ENCODE measurements around the gene OPA1. TPM values are rescaled to one million over a fixed set of nuclear protein-coding genes. Genes with fewer than 3 reads are reported as not detected.

OPA1 gene
- total RNA-seq, 1 experiment from 2014 or later = 93.8 TPM

DNA sequence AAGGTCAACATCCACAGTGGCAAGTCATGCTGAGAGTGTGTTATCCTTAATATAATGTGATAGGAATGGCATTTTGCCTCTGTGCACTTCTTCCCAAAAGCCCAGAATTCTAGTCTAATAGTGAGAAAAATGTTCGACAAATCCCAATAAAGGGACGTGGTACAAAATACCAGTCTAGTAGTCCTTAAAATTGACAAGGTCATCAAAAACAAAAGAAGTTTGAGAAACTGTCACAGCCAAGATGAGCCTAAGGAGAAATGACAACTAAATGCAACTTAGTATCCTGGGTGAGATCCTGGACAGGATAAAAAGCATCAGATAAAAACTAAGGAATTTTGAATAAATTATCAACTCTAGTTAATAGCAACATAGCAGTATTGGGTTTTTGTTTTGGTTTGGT is 23.9 kb upstream of the OPA1 start:
- H3K27ac ChIP-seq (ENCODE audit: low read length) = no peak overlapping the region
- no peaks in the 10 kb centered on the region for H3K79me2 ChIP-seq (ENCODE audit: low read length)
- no peak overlapping the region for H2AFZ ChIP-seq (ENCODE audit: low read length)
- H3K4me3 ChIP-seq (ENCODE audit: low read length) = no peak overlapping the region
- ChIA-PET CTCF (interaction anchor here (0.6 kb wide), 1 partner anchor 760 kb away, joined by 4 read pairs; no protein-coding TSS in a partner anchor), POLR2A (ENCODE audit: unreplicated experiment) (no interaction called here)
- no peaks in the 10 kb centered on the region for H3K9me3 ChIP-seq (ENCODE audit: low read length)
- H3K4me2 ChIP-seq (ENCODE audit: low read length) = no peak overlapping the region
- TF ChIP-seq, protein P1, sequence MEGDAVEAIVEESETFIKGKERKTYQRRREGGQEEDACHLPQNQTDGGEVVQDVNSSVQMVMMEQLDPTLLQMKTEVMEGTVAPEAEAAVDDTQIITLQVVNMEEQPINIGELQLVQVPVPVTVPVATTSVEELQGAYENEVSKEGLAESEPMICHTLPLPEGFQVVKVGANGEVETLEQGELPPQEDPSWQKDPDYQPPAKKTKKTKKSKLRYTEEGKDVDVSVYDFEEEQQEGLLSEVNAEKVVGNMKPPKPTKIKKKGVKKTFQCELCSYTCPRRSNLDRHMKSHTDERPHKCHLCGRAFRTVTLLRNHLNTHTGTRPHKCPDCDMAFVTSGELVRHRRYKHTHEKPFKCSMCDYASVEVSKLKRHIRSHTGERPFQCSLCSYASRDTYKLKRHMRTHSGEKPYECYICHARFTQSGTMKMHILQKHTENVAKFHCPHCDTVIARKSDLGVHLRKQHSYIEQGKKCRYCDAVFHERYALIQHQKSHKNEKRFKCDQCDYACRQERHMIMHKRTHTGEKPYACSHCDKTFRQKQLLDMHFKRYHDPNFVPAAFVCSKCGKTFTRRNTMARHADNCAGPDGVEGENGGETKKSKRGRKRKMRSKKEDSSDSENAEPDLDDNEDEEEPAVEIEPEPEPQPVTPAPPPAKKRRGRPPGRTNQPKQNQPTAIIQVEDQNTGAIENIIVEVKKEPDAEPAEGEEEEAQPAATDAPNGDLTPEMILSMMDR (conservative IDR thresholded peaks at IDR 0.05; ENCODE audit: low read depth, low read length) = no peak
- TF ChIP-seq EZH2phosphoT487 (IDR thresholded peaks at IDR 0.05; ENCODE audit: borderline replicate concordance, low read length) (no peak), EZH2 (IDR thresholded peaks at IDR 0.05; ENCODE audit: low read length, unreplicated experiment) (no peak)
- BruUV-seq (replicated peaks) = no TSS peak
- ATAC-seq = no peak
- H3K27me3 ChIP-seq (ENCODE audit: low read length) = peaks cover 38% of the 10 kb centered on the region
- H3K36me3 ChIP-seq (ENCODE audit: low read depth, low read length) = no peaks in the 10 kb centered on the region
- no peak overlapping the region for H3K9ac ChIP-seq (ENCODE audit: low read length)
- no peaks in the 10 kb centered on the region for H3K9me2 ChIP-seq (replicated peaks; ENCODE audit: low read length)
- peaks cover under 1% of the 10 kb centered on the region; the same call in 1 of the 2 replicates for H3K4me1 ChIP-seq (ENCODE audit: insufficient read depth, low read length)
- no peaks in the 10 kb centered on the region for H3F3A ChIP-seq (ENCODE audit: low read length, unreplicated experiment)
- intact Hi-C loops (cut with micrococcal nuclease) = no loop called here
- DNase-seq = no peak
- no peaks in the 10 kb centered on the region for H4K20me1 ChIP-seq (ENCODE audit: low read length)

- H3K27me3 ChIP-seq (ENCODE audit: low read length) = peaks cover 41% of the 10 kb centered on the region
- BruUV-seq (replicated peaks) = no TSS peak
- ChIA-PET POLR2A (ENCODE audit: unreplicated experiment) (no interaction called here), CTCF (interaction anchor here (0.5 to 1.3 kb wide), 3 partner anchors 114 to 1005 kb away, joined by 3 to 6 read pairs (median 3); no protein-coding TSS in a partner anchor)
- TF ChIP-seq EZH2phosphoT487 (IDR thresholded peaks at IDR 0.05; ENCODE audit: borderline replicate concordance, low read length) (no peak), EZH2 (IDR thresholded peaks at IDR 0.05; ENCODE audit: low read length, unreplicated experiment) (no peak)
- TF ChIP-seq, protein P1 (conservative IDR thresholded peaks at IDR 0.05; ENCODE audit: low read depth, low read length) = peak; percentile 96
- no peak overlapping the region for H3K9ac ChIP-seq (ENCODE audit: low read length)
- no peak overlapping the region for H3K4me3 ChIP-seq (ENCODE audit: low read length)
- no peaks in the 10 kb centered on the region for H3K9me2 ChIP-seq (replicated peaks; ENCODE audit: low read length)
- peaks cover 6% of the 10 kb centered on the region for H3K4me1 ChIP-seq (ENCODE audit: insufficient read depth, low read length)
- no peaks in the 10 kb centered on the region for H4K20me1 ChIP-seq (ENCODE audit: low read length)
- H3K9me3 ChIP-seq (ENCODE audit: low read length) = no peaks in the 10 kb centered on the region
- peak; percentile 80 for DNase-seq
- intact Hi-C loops (cut with micrococcal nuclease) = loop anchor here (1.0 to 10.0 kb wide), 5 partner anchors 111 to 1108 kb away; no protein-coding TSS in a partner anchor
- no peak overlapping the region for H3K4me2 ChIP-seq (ENCODE audit: low read length)
- ATAC-seq = peak; percentile 93
- H2AFZ ChIP-seq (ENCODE audit: low read length) = no peak overlapping the region
- no peaks in the 10 kb centered on the region for H3K79me2 ChIP-seq (ENCODE audit: low read length)
- no peak overlapping the region for H3K27ac ChIP-seq (ENCODE audit: low read length)
- H3F3A ChIP-seq (ENCODE audit: low read length, unreplicated experiment) = no peaks in the 10 kb centered on the region
- no peaks in the 10 kb centered on the region for H3K36me3 ChIP-seq (ENCODE audit: low read depth, low read length)
Observed at GRCh38 chr3:193572426-193572908, 20.5 kb upstream of the OPA1 start.
